ENCODE results near the gene SMCO2.

SMCO2 gene

DNA sequence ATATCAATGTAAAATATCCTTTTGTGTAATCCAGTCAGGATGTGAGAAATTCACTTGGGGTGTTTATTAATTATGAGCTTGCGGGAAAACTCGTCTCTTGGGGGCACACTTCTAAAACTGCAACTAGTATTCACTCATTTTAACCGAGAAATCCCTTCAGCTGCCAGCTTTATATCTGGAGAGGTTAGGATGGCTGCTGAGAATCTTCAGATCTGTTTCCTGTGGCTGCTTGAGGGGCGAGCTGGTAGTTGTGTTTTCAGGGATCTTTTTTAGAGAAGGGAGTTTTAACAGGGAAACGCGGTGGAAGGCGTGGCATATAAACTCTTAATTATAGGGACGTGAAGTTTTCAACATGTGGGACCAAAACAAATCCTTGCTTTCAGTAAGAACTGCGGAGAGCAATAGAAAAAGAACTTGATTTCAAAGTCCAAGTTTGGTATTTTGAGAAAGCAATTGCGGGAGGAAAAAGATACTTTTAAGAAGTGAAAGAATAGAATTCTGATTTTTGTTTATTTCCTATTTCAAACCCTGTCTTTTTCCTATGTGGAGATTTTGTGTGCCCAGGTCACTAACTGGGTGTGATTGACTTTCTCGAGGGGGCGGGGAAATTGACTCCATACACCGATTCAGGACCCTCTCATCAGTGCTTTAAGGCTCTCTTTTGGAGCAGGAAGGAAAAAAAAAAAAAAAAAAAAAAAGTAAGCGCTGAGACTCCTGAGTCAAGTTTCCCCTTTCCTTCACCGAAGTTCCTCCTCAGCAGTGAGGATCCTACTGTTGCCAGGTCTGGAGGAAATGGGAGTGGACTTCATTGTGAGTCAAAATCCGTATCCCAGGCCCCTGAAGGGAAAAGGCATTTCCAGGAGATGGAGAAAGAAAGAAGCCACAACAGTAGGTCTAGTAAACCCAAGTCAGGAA is 78.6 kb downstream of the SMCO2 start:
- peak overlapping the region; percentile 77; the same call in 1 of the 2 replicates for H3K27ac ChIP-seq
- TF ChIP-seq ZFX (IDR thresholded peaks at IDR 0.05), result no peak
- TF ChIP-seq, protein P1, sequence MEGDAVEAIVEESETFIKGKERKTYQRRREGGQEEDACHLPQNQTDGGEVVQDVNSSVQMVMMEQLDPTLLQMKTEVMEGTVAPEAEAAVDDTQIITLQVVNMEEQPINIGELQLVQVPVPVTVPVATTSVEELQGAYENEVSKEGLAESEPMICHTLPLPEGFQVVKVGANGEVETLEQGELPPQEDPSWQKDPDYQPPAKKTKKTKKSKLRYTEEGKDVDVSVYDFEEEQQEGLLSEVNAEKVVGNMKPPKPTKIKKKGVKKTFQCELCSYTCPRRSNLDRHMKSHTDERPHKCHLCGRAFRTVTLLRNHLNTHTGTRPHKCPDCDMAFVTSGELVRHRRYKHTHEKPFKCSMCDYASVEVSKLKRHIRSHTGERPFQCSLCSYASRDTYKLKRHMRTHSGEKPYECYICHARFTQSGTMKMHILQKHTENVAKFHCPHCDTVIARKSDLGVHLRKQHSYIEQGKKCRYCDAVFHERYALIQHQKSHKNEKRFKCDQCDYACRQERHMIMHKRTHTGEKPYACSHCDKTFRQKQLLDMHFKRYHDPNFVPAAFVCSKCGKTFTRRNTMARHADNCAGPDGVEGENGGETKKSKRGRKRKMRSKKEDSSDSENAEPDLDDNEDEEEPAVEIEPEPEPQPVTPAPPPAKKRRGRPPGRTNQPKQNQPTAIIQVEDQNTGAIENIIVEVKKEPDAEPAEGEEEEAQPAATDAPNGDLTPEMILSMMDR (conservative IDR thresholded peaks at IDR 0.05), result peak; percentile 16; the same call in 1 of the 2 replicates

DNA sequence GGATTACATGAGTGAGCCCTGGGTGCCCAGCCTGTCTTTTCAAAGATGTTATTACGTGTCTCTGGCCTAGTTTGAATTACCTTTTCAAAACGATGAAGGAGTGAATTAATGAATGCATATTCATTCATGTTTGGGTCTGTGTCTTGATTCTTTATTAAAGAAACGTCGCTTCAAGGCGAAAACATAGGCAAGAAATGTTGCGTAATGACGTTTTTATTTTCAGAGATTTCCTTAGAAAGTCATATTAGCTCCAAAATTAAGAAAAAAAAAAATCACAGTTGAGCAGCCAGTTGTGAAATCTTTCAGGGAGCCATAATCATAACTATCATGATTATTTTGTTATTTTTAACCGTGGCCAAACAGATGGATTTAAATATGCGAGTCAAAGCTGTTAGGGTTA is 81.0 kb downstream of the SMCO2 start:
- TF ChIP-seq ZFX (IDR thresholded peaks at IDR 0.05), result no peak
- TF ChIP-seq, protein P1 (conservative IDR thresholded peaks at IDR 0.05), result no peak
- H3K27ac ChIP-seq, result no peak overlapping the region

DNA sequence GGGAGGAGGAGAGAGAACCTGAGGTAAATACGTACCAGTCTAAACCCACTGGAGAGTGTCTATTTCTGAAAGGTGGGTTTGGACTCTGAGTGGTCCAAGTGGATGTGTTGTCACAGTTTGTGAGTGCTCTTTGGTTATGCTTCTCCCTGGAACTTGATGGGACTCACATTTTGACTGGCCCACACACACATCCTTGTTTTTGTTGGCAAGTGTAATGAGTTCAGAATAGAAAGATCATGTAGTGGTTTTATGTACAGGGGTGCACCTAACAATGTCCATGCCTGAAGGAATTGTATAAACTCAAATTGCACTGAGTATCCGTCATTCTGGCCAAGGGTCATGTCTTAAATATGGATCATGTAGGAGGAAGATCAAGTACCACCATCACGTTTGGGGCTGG is 82.3 kb downstream of the SMCO2 start:
- no peak overlapping the region for H3K27ac ChIP-seq
- no peak for TF ChIP-seq ZFX (IDR thresholded peaks at IDR 0.05)
- TF ChIP-seq, protein P1 (conservative IDR thresholded peaks at IDR 0.05), result no peak

DNA sequence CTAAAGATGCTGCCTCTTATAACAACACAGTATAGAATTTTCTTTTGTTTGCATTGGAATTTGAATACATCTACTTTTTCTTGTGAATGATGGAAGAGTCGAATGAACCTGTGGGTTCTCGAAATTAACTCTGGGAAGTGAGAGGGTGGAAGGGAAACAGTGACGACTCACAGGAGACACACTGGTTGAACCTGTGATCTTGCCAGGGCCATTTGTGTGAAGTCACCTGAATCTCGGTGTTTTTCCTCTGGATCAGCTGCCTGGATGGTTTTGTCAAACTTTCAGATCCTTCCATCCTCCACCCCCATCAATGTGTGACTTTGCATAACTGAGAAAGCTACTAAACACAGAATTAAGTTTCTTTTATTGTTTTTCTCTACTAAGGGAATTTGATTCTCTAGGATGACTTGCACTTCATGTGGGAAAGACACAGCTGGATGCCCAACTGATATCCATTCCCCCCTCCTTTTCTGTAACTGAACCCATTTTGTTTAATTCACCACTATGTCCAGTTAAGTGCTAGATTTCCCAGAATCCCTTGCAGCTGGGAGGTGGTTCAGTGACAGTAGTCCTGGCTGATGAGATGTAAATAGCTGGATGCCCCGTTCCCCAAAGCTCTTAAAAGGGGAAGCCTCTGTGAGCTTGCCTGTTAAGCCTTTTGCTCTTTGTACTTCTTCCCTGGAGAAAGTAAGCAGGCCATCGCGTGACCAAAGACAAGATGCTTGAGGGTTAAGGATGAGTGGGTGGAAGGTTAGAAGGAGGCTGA is 83.8 kb downstream of the SMCO2 start:
- no peak overlapping the region for H3K27ac ChIP-seq

DNA sequence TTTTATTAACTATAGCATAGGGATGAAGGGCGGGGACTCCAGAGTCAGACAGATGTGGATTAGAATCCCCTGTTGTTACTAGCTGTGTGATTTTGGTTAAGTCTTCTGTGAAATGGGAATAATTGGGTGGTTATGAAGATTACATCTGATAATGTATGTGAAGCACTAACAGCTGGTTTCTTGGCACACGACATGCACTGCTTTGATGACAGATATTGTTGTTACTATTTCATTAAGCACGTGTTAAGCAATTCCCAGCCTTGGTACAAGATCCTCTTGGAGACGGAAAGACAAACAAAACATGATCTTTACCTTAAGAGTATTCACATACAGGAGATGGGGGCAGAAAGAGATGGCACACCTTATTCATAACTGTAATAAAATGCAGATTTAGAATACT is 85.4 kb downstream of the SMCO2 start:
- TF ChIP-seq, protein P1 (conservative IDR thresholded peaks at IDR 0.05), result no peak
- no peak for TF ChIP-seq ZFX (IDR thresholded peaks at IDR 0.05)
- no peak overlapping the region for H3K27ac ChIP-seq

More for the DNA sequence above, 83.8 kb downstream of the SMCO2 start:
- TF ChIP-seq ZFX (IDR thresholded peaks at IDR 0.05), result no peak
- TF ChIP-seq, protein P1 (conservative IDR thresholded peaks at IDR 0.05), result no peak

DNA sequence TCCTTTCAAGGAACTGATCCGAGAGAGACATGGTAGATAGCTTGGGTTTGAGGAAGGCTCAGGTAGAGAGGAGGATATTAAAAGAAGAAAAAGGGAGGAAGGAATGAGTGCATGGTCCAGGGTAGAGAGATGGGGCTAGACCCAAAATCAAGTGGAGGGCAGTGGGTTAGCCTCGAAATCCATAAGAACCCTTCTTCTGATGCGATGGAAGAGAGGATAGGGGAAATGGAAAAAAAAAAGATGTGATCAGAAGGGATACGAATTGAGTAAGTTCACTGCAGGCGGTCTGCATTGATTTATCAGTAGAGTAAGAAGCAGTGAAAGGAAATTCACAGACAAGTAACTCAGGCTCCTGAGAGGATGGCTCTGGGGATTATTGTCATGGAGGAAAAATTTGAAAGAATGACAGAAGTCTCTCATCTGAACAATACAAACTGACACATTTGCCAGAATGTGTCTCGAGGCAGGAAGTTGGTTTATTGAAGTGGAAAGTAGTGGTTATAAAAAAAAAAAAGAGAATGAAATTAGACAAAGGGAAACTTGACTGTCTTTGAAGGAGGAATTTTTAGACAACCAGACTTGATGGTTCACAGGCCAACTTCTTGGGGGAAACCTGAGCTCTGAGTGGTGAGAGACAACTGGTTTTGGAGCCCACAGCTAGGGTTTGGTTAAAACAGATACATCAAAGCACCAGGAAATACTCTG is 87.7 kb downstream of the SMCO2 start:
- TF ChIP-seq, protein P1 (conservative IDR thresholded peaks at IDR 0.05), result no peak
- no peak for TF ChIP-seq ZFX (IDR thresholded peaks at IDR 0.05)
- no peak overlapping the region for H3K27ac ChIP-seq

All from C4-2B (cell line).